HCT116 (cell line): ENCODE measurements around the gene DNM3. TPM values are rescaled to one million over a fixed set of nuclear protein-coding genes. Genes with fewer than 3 reads are reported as not detected.

Experiments used
- ATAC-seq: fragments of 200-7000 bp; cut with Tn5 transposase; 2 replicates; pipeline ENCODE4 v1.9.1; 2020; ENCODE audit warnings: mild to moderate bottlenecking, moderate library complexity
- BruUV-seq: library from RNA; stranded (reverse); fragments of 400-500 nt; replicated peaks from 2 replicates; lab custom pipeline; 2021; lab: Mats Ljungman, UMichigan
- CTCF ChIA-PET: fragments of 300-600 bp; sonication (Branson Sonifier 250); formaldehyde crosslinking; loops from one replicate; lab custom pipeline; 2021; ENCODE audit warnings: antibody characterized with exemption; lab: Charles Lee
- POLR2A ChIA-PET: fragments of 300-600, 350-600 bp; sonication (Branson Sonifier 250); formaldehyde crosslinking; loops from one replicate; lab custom pipeline; 2021; ENCODE audit warnings: antibody characterized with exemption; lab: Charles Lee
- RAD21 ChIA-PET, 2 experiments: fragments of 300-600 bp; sonication (Branson Sonifier 250); formaldehyde crosslinking; loops; one replicate each; lab custom pipeline; 2023; ENCODE audit warnings: low total read pairs in 2 of 2; ENCODE audit not compliant: uncharacterized antibody in 2 of 2, unreplicated experiment in 2 of 2, low non-redundant PET in 1 of 2; lab: Charles Lee
- DNase-seq: peaks from one replicate; pipeline ENCODE4 v3.0.0-alpha.2; 2010; ENCODE audit warnings: low read depth, low spot score
- H2AFZ ChIP-seq: fragments of 200-600 bp; shearing (Covaris generic), sonication (generic); 2 replicates; pipeline ENCODE4 v1.6.1; 2017; ENCODE audit warnings: low read depth, mixed run types, mixed read lengths, antibody characterized with exemption, low read length; ENCODE audit not compliant: poor library complexity, severe bottlenecking
- H3K27ac ChIP-seq: 2 replicates; pipeline ENCODE4 v1.5.1; 2012; ENCODE audit warnings: low read depth, low read length
- H3K27me3 ChIP-seq: fragments of 200-600 bp; sonication (generic); 2 replicates; pipeline ENCODE4 v1.6.1; 2016; ENCODE audit warnings: mixed run types, low read length, mixed read lengths; ENCODE audit not compliant: insufficient read depth
- H3K36me3 ChIP-seq, 2 experiments: fragments of 200-500 bp in 1 of 2; fragments of 200-600 bp in 1 of 2; sonication (Bioruptor generic) in 1 of 2; sonication (generic) in 1 of 2; 2 replicates each; pipeline versions ENCODE4 v1.5.1 to v1.6.1; 2014 to 2016; ENCODE audit warnings: low read length in 2 of 2, inconsistent platforms in 1 of 2, mixed read lengths in 1 of 2, mixed run types in 1 of 2; ENCODE audit not compliant: insufficient read depth in 2 of 2, control insufficient read depth in 1 of 2
- H3K4me1 ChIP-seq, 2 experiments: fragments of 200-600 bp in 1 of 2; sonication (generic) in 1 of 2; 2 replicates each; pipeline versions ENCODE4 v1.5.1 to v1.6.1; 2012 to 2017; ENCODE audit warnings: low read length in 2 of 2, inconsistent platforms in 1 of 2, mild to moderate bottlenecking in 1 of 2, mixed read lengths in 1 of 2, mixed run types in 1 of 2, moderate library complexity in 1 of 2; ENCODE audit not compliant: insufficient read depth in 2 of 2, control insufficient read depth in 1 of 2
- H3K4me2 ChIP-seq: fragments of 200-600 bp; sonication (generic); 2 replicates; pipeline ENCODE4 v1.6.1; 2017; ENCODE audit warnings: mixed run types, low read length, mixed read lengths
- H3K4me3 ChIP-seq, 2 experiments: fragments of 200-600 bp in 1 of 2; sonication (generic) in 1 of 2; replicated peaks in 1 of 2; 2 replicates each; pipeline ENCODE4 v1.5.1; 2011 to 2016; ENCODE audit warnings: low read length in 2 of 2, control low read depth in 1 of 2, low read depth in 1 of 2, mild to moderate bottlenecking in 1 of 2, mixed read lengths in 1 of 2, mixed run types in 1 of 2
- H3K79me2 ChIP-seq: fragments of 200-600 bp; sonication (generic); 2 replicates; pipeline ENCODE4 v1.6.1; 2017; ENCODE audit warnings: mild to moderate bottlenecking, mixed run types, low read length, moderate library complexity, mixed read lengths; ENCODE audit not compliant: insufficient read depth
- H3K9ac ChIP-seq: fragments of 200-600 bp; sonication (generic); 2 replicates; pipeline ENCODE4 v1.6.1; 2016; ENCODE audit warnings: low read length, mixed read lengths
- H3K9me2 ChIP-seq: fragments of 200-600 bp; sonication (generic), shearing (Covaris generic); 2 replicates; pipeline ENCODE4 v1.6.1; 2017; ENCODE audit warnings: mixed run types, mild to moderate bottlenecking, moderate library complexity; ENCODE audit not compliant: insufficient read depth
- H3K9me3 ChIP-seq, 2 experiments: fragments of 200-500 bp in 1 of 2; fragments of 200-600 bp in 1 of 2; sonication (Bioruptor generic) in 1 of 2; sonication (generic) in 1 of 2; 2 replicates each; pipeline ENCODE4 v1.6.1; 2014 to 2017; ENCODE audit warnings: low read length in 2 of 2, mixed read lengths in 2 of 2, inconsistent platforms in 1 of 2, low read depth in 1 of 2, mild to moderate bottlenecking in 1 of 2, mixed run types in 1 of 2, moderate library complexity in 1 of 2; ENCODE audit not compliant: control insufficient read depth in 1 of 2, insufficient read depth in 1 of 2
- H4K20me1 ChIP-seq: fragments of 200-600 bp; sonication (generic), shearing (Covaris generic); 2 replicates; pipeline ENCODE4 v1.6.1; 2017; ENCODE audit warnings: mixed run types, mild to moderate bottlenecking, moderate library complexity; ENCODE audit not compliant: insufficient read depth
- CBX3 ChIP-seq: IDR thresholded peaks from 2 replicates; pipeline ENCODE4 v1.6.1; 2012; ENCODE audit warnings: low read depth
- CEBPB ChIP-seq: IDR thresholded peaks from 2 replicates; pipeline ENCODE4 v1.6.1; 2012; ENCODE audit warnings: low read depth
- EGR1 ChIP-seq: IDR thresholded peaks from 2 replicates; pipeline ENCODE4 v1.6.1; 2012; ENCODE audit warnings: low read depth
- ELF1 ChIP-seq: IDR thresholded peaks from 2 replicates; pipeline ENCODE4 v1.6.1; 2012; ENCODE audit warnings: low read depth, borderline replicate concordance
- EZH2 ChIP-seq: fragments of 200-600 bp; sonication (generic); IDR thresholded peaks from 2 replicates; pipeline ENCODE4 v1.6.1; 2017; ENCODE audit warnings: antibody characterized with exemption, mixed run types
- EZH2phosphoT487 ChIP-seq: fragments of 200-600 bp; IDR thresholded peaks from 2 replicates; pipeline ENCODE4 v1.6.1; 2018; ENCODE audit warnings: antibody characterized with exemption, borderline replicate concordance
- FOSL1 ChIP-seq: IDR thresholded peaks from 2 replicates; pipeline ENCODE4 v1.6.1; 2012; ENCODE audit warnings: low read depth
- POLR2A ChIP-seq: IDR thresholded peaks from 2 replicates; pipeline ENCODE4 v1.7.0; 2011; ENCODE audit warnings: borderline replicate concordance; ENCODE audit not compliant: insufficient read depth, insufficient read length; ENCODE audit errors: extremely low read depth
- POLR2AphosphoS5 ChIP-seq: IDR thresholded peaks from 2 replicates; pipeline ENCODE4 v1.6.1; 2011; ENCODE audit warnings: mild to moderate bottlenecking, low read depth, low read length, moderate library complexity
- RAD21 ChIP-seq: IDR thresholded peaks from 2 replicates; pipeline ENCODE4 v1.6.1; 2012; ENCODE audit warnings: low read depth, mild to moderate bottlenecking
- SIN3A ChIP-seq: IDR thresholded peaks from 2 replicates; pipeline ENCODE4 v1.6.1; 2012; ENCODE audit warnings: low read depth
- SP1 ChIP-seq: IDR thresholded peaks from 2 replicates; pipeline ENCODE4 v1.6.1; 2012; ENCODE audit warnings: low read depth
- SRF ChIP-seq: IDR thresholded peaks from 2 replicates; pipeline ENCODE4 v1.6.1; 2012; ENCODE audit warnings: low read depth
- TCF7L2 ChIP-seq: IDR thresholded peaks from 2 replicates; pipeline ENCODE4 v1.7.0; 2011; ENCODE audit warnings: borderline replicate concordance, inconsistent platforms; ENCODE audit not compliant: insufficient read depth, insufficient read length; ENCODE audit errors: extremely low read depth
- YY1 ChIP-seq: IDR thresholded peaks from 2 replicates; pipeline ENCODE4 v1.6.1; 2011; ENCODE audit warnings: low read length, low read depth, moderate library complexity, mild to moderate bottlenecking; ENCODE audit not compliant: insufficient replicate concordance; ENCODE audit errors: extremely low read depth
- ZFX ChIP-seq: fragments of 450-650 bp; IDR thresholded peaks from 2 replicates; pipeline ENCODE4 v1.6.1; 2017
- intact Hi-C: fragments of 100-400 bp; cut with micrococcal nuclease; formaldehyde crosslinking; loops from 2 replicates; pipeline ENCODE4 v1.10.0; 2022
- total RNA-seq: library from RNA; stranded (reverse); gene quantifications from one replicate; pipeline ENCODE4 v1.2.1, GENCODE V29; 2021; ENCODE audit not compliant: unreplicated experiment
- TF ChIP-seq, protein P1 (sequence below): IDR thresholded peaks from 2 replicates; pipeline ENCODE4 v1.6.1; 2012
- TF ChIP-seq, protein P2 (sequence below), 3 experiments: fragments of 200-600 bp in 1 of 3; sonication (generic) in 1 of 3; IDR thresholded peaks in 2 of 3; conservative IDR thresholded peaks in 1 of 3; 2 replicates each; pipeline ENCODE4 v1.5.1; 2012 to 2017; ENCODE audit warnings: low read depth in 2 of 3, low read length in 2 of 3, antibody characterized with exemption in 1 of 3, borderline replicate concordance in 1 of 3, control low read depth in 1 of 3, mild to moderate bottlenecking in 1 of 3, mixed read lengths in 1 of 3, mixed run types in 1 of 3, moderate library complexity in 1 of 3; ENCODE audit not compliant: insufficient read depth in 1 of 3
- TF ChIP-seq, protein P3 (sequence below): IDR thresholded peaks from 2 replicates; pipeline ENCODE4 v1.6.1; 2012

Gene DNM3
- total RNA-seq, 1 experiment from 2014 or later: 3.1 TPM

DNA sequence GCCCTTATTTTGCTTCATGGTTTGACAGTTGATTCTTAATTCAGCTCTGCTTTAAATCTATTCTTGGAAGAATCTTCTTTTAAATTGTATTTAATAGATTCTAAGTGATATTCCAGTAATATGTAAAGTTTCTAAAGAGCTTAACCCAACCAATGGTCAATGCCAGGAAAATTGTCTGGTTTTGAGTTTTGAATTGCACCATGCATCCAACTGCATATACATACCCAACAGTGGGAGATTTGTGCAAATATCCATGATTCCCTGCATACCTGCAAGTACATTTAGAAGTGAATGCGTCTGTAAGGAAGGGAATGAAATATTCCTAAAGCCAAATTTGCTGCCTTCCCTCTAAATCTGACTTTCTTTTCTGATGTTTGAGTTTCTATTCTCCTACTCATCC is 543.4 kb downstream of the DNM3 start:
- no peaks in the 10 kb centered on the region for H3K36me3 ChIP-seq
- BruUV-seq: no TSS peak
- no peak overlapping the region for H3K4me3 ChIP-seq
- no peaks in the 10 kb centered on the region for H4K20me1 ChIP-seq
- H3K9ac ChIP-seq: no peak overlapping the region
- H3K27me3 ChIP-seq: no peaks in the 10 kb centered on the region
- ATAC-seq (no peak), DNase-seq (no peak)
- no peaks in the 10 kb centered on the region for H3K9me2 ChIP-seq
- POLR2A ChIA-PET: no interaction called here
- CTCF ChIA-PET: interaction anchor here (0.8 kb wide), 1 partner anchor 15 kb away, joined by 3 read pairs; no protein-coding TSS in a partner anchor
- H3K79me2 ChIP-seq: no peaks in the 10 kb centered on the region
- H3K4me2 ChIP-seq: no peak overlapping the region
- H2AFZ ChIP-seq: no peak overlapping the region
- RAD21 ChIA-PET: no interaction called here
- no peaks in the 10 kb centered on the region for H3K4me1 ChIP-seq
- no peak overlapping the region for H3K27ac ChIP-seq
- intact Hi-C loops: no loop called here
- TF ChIP-seq SIN3A: no peak
- H3K9me3 ChIP-seq: no peaks in the 10 kb centered on the region

DNA sequence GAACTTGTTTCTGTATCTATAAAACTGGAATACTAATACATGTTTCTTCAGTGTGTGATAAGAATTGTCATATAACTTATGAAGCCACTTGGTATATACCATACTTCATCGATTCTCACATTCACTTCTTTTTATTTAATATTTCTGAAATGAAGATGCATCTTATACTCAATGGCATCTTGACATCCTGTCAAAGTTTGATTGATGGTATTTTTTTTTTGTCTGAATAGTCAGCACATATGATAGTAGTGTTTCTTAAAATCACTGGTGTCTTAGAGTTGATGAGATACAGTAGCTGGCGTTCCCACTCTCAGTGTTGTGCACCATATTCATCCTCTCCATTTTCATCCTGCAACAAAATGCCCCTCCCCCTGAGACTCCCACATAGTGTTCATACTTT is 544.7 kb downstream of the DNM3 start:
- POLR2A ChIA-PET: no interaction called here
- Histone ChIP-seq H3K79me2 (no peaks in the 10 kb centered on the region), H3K4me1 (no peaks in the 10 kb centered on the region), H3K4me3 (no peak overlapping the region), H2AFZ (no peak overlapping the region), H3K27me3 (no peaks in the 10 kb centered on the region), H4K20me1 (no peaks in the 10 kb centered on the region), H3K4me2 (no peak overlapping the region), H3K27ac (no peak overlapping the region), H3K9me3 (no peaks in the 10 kb centered on the region), H3K36me3 (no peaks in the 10 kb centered on the region), H3K9ac (no peak overlapping the region), H3K9me2 (no peaks in the 10 kb centered on the region)
- TF ChIP-seq YY1 (no peak), CEBPB (no peak), RAD21 (no peak), SRF (no peak), ELF1 (no peak), CBX3 (no peak), SIN3A (no peak), EZH2phosphoT487 (no peak), EGR1 (no peak), FOSL1 (no peak), SP1 (no peak), ZFX (no peak), POLR2A (no peak), TCF7L2 (no peak), EZH2 (no peak), POLR2AphosphoS5 (no peak)
- TF ChIP-seq, protein P1, sequence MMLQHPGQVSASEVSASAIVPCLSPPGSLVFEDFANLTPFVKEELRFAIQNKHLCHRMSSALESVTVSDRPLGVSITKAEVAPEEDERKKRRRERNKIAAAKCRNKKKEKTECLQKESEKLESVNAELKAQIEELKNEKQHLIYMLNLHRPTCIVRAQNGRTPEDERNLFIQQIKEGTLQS: no peak
- TF ChIP-seq, protein P2, sequence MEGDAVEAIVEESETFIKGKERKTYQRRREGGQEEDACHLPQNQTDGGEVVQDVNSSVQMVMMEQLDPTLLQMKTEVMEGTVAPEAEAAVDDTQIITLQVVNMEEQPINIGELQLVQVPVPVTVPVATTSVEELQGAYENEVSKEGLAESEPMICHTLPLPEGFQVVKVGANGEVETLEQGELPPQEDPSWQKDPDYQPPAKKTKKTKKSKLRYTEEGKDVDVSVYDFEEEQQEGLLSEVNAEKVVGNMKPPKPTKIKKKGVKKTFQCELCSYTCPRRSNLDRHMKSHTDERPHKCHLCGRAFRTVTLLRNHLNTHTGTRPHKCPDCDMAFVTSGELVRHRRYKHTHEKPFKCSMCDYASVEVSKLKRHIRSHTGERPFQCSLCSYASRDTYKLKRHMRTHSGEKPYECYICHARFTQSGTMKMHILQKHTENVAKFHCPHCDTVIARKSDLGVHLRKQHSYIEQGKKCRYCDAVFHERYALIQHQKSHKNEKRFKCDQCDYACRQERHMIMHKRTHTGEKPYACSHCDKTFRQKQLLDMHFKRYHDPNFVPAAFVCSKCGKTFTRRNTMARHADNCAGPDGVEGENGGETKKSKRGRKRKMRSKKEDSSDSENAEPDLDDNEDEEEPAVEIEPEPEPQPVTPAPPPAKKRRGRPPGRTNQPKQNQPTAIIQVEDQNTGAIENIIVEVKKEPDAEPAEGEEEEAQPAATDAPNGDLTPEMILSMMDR (IDR thresholded peaks at IDR 0.05 in 2 of 3, conservative IDR thresholded peaks at IDR 0.05 in 1 of 3; ENCODE audit: borderline replicate concordance in 1 of 3, insufficient read depth in 1 of 3, low read depth in 2 of 3, low read length in 2 of 3): no peak
- TF ChIP-seq, protein P3, sequence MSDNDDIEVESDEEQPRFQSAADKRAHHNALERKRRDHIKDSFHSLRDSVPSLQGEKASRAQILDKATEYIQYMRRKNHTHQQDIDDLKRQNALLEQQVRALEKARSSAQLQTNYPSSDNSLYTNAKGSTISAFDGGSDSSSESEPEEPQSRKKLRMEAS: no peak
- DNase-seq (no peak), ATAC-seq (no peak)
- CTCF ChIA-PET: no interaction called here
- intact Hi-C loops: no loop called here
- RAD21 ChIA-PET: no interaction called here
- BruUV-seq: no TSS peak
